ENCODE data around the gene TTC23.

GRCh38 chr15:99151156-99151555 is 98.2 kb downstream of the TTC23 start:
- TF ChIP-seq CTCF (IDR thresholded peaks at IDR 0.05) (no peak), EP300 (IDR thresholded peaks at IDR 0.05) (no peak)
